Measurements from ENCODE around the gene RPL12. TPM values are rescaled to one million over a fixed set of nuclear protein-coding genes. Genes with fewer than 3 reads are reported as not detected.

RPL12 gene
- polyA plus RNA-seq (ENCODE audit: insufficient read length): 1,367 TPM
- long read RNA-seq, donor 1, transcript RPL12-203 (4 exons, 2,275 nt): minor isoform, 431 of 3,151 reads
- long read RNA-seq, donor 1, transcript RPL12-204 (7 exons, 864 nt): minor isoform, 18 of 3,151 reads
- long read RNA-seq, donor 1, transcript RPL12-201 (7 exons, 633 nt): major isoform, 1,234 of 3,151 reads
- long read RNA-seq, donor 1, transcript RPL12-202 (2 exons, 344 nt): minor isoform, 7 of 3,151 reads
- long read RNA-seq, donor 1, partial matches to known transcripts: 1,403 of 3,151 reads
- long read RNA-seq, donor 1, other reads (novel, unspliced or antisense): 58 of 3,151 reads
- long read RNA-seq, donor 2, transcript RPL12-201 (7 exons, 633 nt): major isoform, 1,104 of 2,517 reads
- long read RNA-seq, donor 2, transcript RPL12-203 (4 exons, 2,275 nt): minor isoform, 234 of 2,517 reads
- long read RNA-seq, donor 2, partial matches to known transcripts: 1,103 of 2,517 reads
- long read RNA-seq, donor 2, other reads (novel, unspliced or antisense): 67 of 2,517 reads
- long read RNA-seq, donor 3, transcript RPL12-201 (7 exons, 633 nt): major isoform, 1,024 of 2,447 reads
- long read RNA-seq, donor 3, transcript RPL12-203 (4 exons, 2,275 nt): minor isoform, 347 of 2,447 reads
- long read RNA-seq, donor 3, transcript RPL12-204 (7 exons, 864 nt): minor isoform, 7 of 2,447 reads
- long read RNA-seq, donor 3, partial matches to known transcripts: 1,004 of 2,447 reads
- long read RNA-seq, donor 3, other reads (novel, unspliced or antisense): 62 of 2,447 reads
- long read RNA-seq, donor 4, transcript RPL12-201 (7 exons, 633 nt): major isoform, 157 of 566 reads
- long read RNA-seq, donor 4, transcript RPL12-203 (4 exons, 2,275 nt): minor isoform, 95 of 566 reads
- long read RNA-seq, donor 4, partial matches to known transcripts: 313 of 566 reads
- long read RNA-seq, donor 4, other reads (novel, unspliced or antisense): 0 of 566 reads
- long read RNA-seq, donor 5, transcript RPL12-203 (4 exons, 2,275 nt): minor isoform, 649 of 5,103 reads
- long read RNA-seq, donor 5, transcript RPL12-201 (7 exons, 633 nt): major isoform, 2,055 of 5,103 reads
- long read RNA-seq, donor 5, transcript RPL12-204 (7 exons, 864 nt): minor isoform, 21 of 5,103 reads
- long read RNA-seq, donor 5, transcript RPL12-202 (2 exons, 344 nt): minor isoform, 7 of 5,103 reads
- long read RNA-seq, donor 5, partial matches to known transcripts: 2,244 of 5,103 reads
- long read RNA-seq, donor 5, other reads (novel, unspliced or antisense): 126 of 5,103 reads
- long read RNA-seq, donor 6, transcript RPL12-203 (4 exons, 2,275 nt): minor isoform, 465 of 3,020 reads
- long read RNA-seq, donor 6, transcript RPL12-204 (7 exons, 864 nt): minor isoform, 11 of 3,020 reads
- long read RNA-seq, donor 6, transcript RPL12-201 (7 exons, 633 nt): major isoform, 1,086 of 3,020 reads
- long read RNA-seq, donor 6, partial matches to known transcripts: 1,391 of 3,020 reads
- long read RNA-seq, donor 6, other reads (novel, unspliced or antisense): 63 of 3,020 reads
- long read RNA-seq, donor 7, transcript RPL12-202 (2 exons, 344 nt): minor isoform, 7 of 4,085 reads
- long read RNA-seq, donor 7, transcript RPL12-201 (7 exons, 633 nt): major isoform, 1,828 of 4,085 reads
- long read RNA-seq, donor 7, transcript RPL12-203 (4 exons, 2,275 nt): minor isoform, 430 of 4,085 reads
- long read RNA-seq, donor 7, transcript RPL12-204 (7 exons, 864 nt): minor isoform, 23 of 4,085 reads
- long read RNA-seq, donor 7, partial matches to known transcripts: 1,652 of 4,085 reads
- long read RNA-seq, donor 7, other reads (novel, unspliced or antisense): 145 of 4,085 reads
- long read RNA-seq, donor 8, transcript RPL12-204 (7 exons, 864 nt): minor isoform, 5 of 1,327 reads
- long read RNA-seq, donor 8, transcript RPL12-203 (4 exons, 2,275 nt): minor isoform, 158 of 1,327 reads
- long read RNA-seq, donor 8, transcript RPL12-201 (7 exons, 633 nt): major isoform, 588 of 1,327 reads
- long read RNA-seq, donor 8, partial matches to known transcripts: 549 of 1,327 reads
- long read RNA-seq, donor 8, other reads (novel, unspliced or antisense): 24 of 1,327 reads

DNA sequence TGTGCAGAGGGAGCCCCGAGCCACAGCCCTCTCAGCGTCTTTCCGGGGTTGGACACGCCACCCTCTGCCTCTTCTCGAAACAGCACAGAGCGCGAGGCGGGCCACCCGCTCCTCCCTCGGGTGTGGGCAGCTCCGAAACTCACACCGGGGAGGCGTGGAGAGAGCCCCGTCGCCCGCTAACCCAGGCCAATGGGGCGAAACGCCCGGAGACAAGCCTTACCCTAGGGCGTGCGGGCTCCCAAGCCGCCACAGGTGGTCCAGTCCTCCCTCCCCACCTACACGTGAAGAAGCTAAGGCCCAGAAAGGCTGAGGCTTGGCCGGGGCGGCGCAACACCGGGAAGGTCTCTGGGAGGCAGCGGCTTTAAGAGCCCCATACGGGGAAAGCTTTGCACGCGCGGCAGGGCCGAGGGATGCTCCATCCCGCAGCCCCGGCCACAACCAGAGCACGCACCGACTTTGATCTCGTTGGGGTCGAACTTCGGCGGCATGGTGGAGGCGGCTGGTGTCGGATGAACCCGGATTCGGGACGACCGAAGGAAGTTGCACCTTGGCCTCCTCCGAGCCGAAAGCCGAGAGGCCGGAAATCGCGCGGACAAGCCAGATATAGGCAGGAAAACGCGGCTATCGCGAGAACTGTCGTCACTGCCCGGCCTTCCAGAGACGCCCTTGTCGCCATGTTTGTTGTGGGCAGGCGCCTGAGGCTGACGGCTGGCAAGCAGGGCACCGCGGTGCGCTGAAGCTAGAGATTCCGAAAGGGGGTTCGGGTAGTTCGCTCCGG is at the start of gene RPL12, which contains the start of gene LRSAM1:
RPL12 (minus strand) TSS at position 577 of the 778 bp plus-strand sequence; CDS start at position 488, 89 bp downstream.
LRSAM1 (plus strand) TSS at position 681 of the 778 bp plus-strand sequence. CDS start 3,018 bp downstream, outside the sequence.
- peak; percentile 97 for DNase-seq

GRCh38 chr9:127500862-127501261 is 49.7 kb upstream of the RPL12 start:
- no peak for DNase-seq

DNA sequence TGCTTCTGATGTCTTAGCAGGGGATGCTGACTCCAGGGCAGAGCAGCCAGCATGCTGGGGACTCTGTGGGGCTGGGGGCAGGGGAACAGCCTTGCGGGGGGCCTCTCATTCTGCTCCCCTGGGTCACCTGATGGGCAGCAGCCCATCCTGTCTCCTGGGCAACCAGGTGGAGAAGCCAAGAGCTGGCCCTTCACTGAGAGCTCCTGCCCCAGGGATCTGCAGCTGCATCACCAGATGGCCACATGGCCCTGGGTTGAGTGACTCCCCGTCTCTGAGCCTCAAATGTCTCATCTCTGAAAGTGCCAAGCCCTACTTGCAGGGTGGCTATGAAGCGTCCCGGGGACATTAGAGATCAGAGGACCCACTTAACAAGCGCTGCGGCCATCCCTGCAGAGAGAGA is 49.2 kb upstream of the RPL12 start:
- no peak for DNase-seq

DNA sequence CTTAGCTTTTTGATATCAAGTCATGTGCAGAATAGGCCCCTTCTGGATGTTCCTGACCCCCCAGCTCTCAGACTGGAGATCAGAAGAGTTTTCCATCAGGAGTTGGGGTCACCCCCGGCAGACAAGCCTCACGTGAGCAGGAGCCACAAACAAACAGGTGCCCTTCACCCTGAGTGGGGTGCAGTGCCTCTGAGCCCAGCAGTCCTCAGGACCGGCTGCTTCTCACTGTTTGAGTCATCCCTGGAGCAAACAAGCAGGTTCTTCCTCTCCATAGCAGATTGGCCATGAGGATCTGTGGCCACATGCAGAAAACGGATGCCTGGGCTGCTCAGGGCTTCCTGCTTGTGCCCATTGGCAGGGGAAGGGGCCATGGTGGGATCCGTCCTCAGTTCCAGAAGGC is 47.1 kb upstream of the RPL12 start:
- no peak for DNase-seq

DNA sequence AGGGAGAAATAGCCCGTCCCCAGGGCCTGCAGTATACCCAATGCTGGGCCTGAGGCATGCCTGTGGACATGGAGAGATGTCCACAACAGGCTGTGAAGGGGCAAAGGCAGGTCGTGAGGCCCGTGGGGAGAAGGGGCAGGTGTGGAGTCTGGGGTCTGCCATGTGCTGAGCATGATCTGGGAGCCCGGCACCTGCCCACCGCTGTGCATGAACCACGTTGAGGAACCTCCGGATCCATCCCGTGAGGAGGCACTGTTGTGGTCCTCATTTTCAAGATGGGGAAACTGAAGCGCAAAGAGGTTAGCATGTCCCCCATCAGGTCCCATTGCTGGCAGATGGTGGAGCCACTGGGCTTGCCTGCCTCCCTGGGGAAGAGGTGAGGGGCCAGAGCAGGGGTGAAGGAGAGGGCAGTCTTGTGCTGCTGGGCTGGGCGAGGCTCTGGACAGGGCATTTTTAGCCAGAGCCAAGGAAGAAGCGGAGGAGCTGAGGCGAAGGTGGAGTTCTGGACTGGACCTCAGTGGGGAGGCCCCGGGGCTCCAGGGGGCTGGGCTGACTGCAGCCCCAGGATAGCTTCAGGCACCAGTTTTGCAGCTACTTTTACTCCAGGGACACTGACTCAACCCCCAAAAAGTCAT is 46.6 kb upstream of the RPL12 start:
- no peak for DNase-seq

- DNase-seq: no peak
Measured at GRCh38 chr9:127496974-127497373, 45.8 kb upstream of the RPL12 start.

DNA sequence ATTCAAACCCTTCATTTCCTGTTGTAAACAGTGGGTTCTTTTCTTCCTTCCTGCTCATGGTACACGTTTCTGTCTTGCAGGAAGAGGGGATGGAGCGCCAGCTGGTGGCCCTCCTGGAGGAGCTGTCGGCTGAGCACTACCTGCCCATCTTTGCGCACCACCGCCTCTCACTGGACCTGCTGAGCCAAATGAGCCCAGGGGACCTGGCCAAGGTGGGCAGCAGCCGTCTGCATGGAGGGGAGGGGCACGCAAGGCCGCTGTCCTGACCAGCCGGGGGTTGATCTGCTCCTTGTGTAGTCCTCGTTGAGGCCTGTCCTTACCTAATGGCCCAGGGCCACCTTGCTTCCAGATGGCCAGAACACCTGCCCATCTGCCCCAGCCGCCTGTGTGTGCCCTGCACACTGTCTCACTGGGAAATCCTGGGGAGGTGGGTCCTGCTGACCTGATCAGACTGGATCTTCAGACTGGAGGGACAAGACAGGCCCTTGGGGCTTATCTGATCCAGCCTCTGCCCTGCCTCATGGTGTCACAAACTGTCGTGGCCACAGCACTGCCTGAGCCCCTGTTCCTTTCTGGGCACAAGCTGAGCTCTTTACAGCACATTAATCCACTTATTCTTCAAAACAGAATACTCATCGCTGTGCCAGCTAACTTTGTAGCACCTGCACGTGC is 44.8 kb upstream of the RPL12 start:
- no peak for DNase-seq

DNA sequence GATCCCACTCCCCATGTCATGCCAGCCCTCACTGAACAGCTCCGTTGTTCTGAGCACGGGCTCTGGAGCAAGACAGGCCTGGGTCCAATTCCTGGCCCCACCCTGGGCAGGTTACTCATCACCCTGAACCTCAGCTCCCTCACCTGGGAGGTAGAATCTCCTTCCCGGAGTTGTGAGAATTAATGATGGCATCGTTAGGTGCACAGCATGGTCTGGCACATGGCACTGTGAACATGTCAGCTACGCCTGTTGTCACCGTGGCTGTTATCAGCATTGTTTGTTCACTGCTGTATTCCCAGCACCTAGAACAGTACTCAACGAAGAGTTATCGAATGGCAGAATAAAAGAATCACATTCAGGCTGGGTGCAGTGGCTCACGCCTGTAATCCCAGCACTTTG is 43.1 kb upstream of the RPL12 start:
- no peak for DNase-seq

DNA sequence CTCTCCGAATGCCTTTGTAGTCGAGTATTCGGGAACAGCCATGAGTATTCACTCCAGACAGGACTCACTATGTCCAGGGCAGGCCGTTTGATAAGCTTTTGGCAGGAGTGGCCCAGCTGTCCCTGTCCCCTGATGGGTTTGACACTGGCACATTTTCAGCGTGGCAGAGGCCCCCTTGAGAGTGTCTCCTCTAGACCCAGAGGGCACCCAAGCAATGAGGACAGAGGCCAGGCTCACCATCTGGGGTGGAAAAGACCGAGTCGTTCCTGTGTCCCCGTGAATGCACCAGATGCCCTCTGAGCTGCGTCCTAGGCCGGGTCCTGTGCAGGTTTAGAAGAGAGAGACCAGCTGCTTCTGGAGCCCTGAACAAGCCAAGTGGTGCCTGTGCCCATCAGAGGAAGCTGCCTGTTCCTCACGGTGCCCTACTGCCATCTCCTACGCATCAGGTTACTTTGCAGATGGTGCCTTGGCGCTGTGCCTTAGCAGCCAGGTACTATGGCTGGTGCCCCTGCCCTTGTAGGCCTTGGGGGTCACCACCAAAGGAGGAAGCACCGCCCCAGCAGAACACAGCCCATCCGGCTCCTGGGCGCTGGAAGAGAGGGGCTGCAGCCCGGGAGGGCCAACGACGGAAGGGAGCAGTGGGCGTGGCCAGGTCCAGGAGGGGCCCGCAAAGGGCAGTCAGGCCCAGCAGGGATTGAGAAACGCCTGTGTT is 42.5 kb upstream of the RPL12 start:
- DNase-seq: no peak

- DNase-seq: no peak
Measured at GRCh38 chr9:127492616-127493015, 41.4 kb upstream of the RPL12 start.

- no peak for DNase-seq
Measured at GRCh38 chr9:127491516-127491915, 40.3 kb upstream of the RPL12 start.

DNA sequence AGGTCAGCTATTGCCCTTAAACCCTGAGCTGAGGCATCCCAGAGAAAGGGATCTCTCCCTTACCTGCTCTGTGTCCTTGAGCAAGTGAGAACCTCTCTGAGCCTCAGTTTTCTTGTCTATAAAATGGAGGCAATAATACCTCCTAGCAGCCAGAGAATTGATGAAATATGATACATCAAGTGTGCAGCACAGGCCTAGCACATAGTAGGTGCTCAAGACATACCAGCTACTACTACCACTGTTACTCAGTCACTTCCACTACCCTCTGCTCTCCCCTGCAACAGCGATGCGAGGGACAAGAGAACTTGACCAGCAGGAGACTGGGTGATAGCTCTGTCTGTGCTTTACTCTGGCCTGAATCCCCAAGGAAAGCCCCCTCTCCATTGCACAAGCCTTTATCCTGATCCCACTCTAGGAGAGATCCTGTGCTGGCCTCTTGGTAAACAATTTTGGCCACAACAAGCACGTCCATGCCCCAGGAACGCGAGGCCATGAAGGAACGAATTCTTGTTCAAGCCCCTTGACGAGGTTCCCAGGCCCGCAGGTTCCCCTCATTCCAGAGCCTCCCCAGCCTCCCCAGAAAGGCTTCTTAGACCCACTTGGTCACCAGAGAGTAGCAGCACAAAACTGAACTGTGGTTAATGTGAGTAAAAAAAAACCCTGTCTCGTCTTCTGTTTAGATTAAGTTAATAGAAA is 39.5 kb upstream of the RPL12 start:
- DNase-seq: no peak

DNA sequence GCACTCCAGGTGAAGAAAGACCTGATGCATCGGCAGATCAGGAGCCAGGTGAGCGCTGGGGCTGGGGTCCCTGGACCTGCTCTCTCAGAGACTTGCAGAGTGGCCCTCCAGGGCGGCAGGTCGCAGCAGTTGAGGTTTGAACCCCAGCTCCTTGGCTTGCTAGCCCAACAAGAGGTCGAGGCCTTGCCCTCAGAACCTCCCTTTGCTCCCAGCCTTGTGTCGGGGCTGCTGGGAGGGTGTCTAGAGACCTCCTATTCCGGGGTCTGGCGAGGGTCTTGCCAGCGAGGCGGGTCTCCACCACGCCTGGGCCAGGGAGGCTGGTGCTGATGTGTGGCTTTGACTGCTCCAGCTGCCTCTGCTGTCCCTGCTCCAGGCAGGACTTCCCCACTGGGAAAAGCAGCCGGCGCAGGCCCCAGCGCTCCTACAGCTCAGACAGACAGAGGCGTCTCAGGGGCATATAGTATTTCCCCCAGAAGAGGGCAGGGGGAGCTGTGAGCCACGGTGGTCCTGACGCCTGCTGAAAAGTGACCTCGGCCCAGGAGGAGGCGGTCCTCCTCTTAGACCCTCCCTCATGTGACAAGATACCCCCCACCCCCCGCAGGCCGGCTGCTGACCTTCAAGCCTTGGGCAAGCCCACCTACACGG is 38.4 kb upstream of the RPL12 start:
- peak; percentile 28 for DNase-seq

- no peak for DNase-seq
Measured at GRCh38 chr9:127488946-127489345, 37.7 kb upstream of the RPL12 start.

DNA sequence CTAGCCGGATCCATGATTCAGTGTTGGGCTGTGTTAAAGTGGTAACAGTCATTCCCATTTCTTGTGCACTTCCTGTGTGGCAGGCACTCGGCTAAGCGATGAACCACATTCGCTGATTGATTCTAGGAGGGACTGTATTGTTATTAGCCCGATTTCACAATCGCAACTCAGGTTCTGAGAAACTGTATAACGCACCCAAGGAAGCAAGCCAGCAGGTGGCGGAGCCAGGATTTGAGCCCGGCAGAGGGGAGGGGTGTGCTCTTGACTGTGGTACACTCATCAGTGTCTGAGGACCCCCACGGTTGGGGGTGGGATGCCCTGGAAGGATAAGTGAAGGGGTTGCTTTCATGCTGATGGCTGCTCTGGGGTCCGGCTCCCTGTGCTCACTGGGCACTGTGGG is 34.8 kb upstream of the RPL12 start:
- no peak for DNase-seq

DNA sequence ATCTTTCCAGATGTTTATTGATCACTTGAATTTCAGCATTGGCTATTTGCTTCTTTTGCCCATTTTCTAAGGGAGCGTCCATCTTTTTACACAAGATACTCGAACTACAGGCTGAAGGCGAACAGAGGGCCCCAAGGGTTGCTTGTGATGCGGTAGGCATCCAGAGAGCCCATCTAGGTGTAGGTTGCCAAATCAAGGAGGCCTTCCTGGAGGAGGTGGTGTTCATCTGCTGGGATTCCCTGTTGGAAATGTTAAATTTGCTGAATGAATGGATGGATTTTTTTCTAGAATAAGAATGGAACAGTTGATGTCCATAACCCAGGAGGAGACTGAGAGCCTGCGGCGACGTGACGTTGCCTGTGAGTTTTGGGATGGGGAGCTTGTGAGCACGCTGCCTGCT is 31.5 kb upstream of the RPL12 start:
- no peak for DNase-seq
